Peyer's patch (tissue), 4 donors: Measurements from ENCODE around the gene DYRK1A.

Source experiments
- CTCF ChIP-seq, 6 experiments: fragments of 450-650 bp in 4 of 6; fragments of 200-600 bp in 2 of 6; sonication (generic) in 1 of 6; IDR thresholded peaks; one replicate each; pipeline ENCODE4 v1.5.1; 2017 to 2019; ENCODE audit warnings: antibody characterized with exemption in 6 of 6, mild to moderate bottlenecking in 3 of 6, moderate library complexity in 1 of 6
- POLR2A ChIP-seq, 2 donors: fragments of 450-650 bp; IDR thresholded peaks; one replicate each; pipeline ENCODE4 v1.5.1; 2017; ENCODE audit warnings: antibody characterized with exemption in 2 of 2, mild to moderate bottlenecking in 2 of 2, moderate library complexity in 2 of 2

- TF ChIP-seq CTCF (IDR thresholded peaks at IDR 0.05): no peak
- no peak for TF ChIP-seq POLR2A (IDR thresholded peaks at IDR 0.05)
Observed at GRCh38 chr21:37437376-37438080, 71.0 kb downstream of the DYRK1A start.
